HepG2 (cell line): ENCODE measurements around the gene PEX12. TPM values are rescaled to one million over a fixed set of nuclear protein-coding genes. Genes with fewer than 3 reads are reported as not detected.

Experiments
- ARNTL ChIP-seq: sonication (generic); formaldehyde crosslinking; IDR thresholded peaks from 2 replicates; pipeline ENCODE4 v1.4.0; 2020; ENCODE audit warnings: mild to moderate bottlenecking, missing genetic modification reagents
- BRD4 ChIP-seq: sonication (generic); formaldehyde crosslinking; IDR thresholded peaks from 2 replicates; pipeline ENCODE4 v1.4.0; 2020; ENCODE audit warnings: missing genetic modification reagents
- FOXK1 ChIP-seq: sonication (generic); formaldehyde crosslinking; IDR thresholded peaks from 2 replicates; pipeline ENCODE4 v1.4.0; 2020; ENCODE audit warnings: low read depth, missing genetic modification reagents, borderline replicate concordance
- JDP2 ChIP-seq: sonication (generic); formaldehyde crosslinking; IDR thresholded peaks from 2 replicates; pipeline ENCODE4 v1.8.1; 2022; ENCODE audit warnings: missing genetic modification reagents, borderline replicate concordance
- NR1H2 ChIP-seq: sonication (generic); formaldehyde crosslinking; IDR thresholded peaks from 2 replicates; pipeline ENCODE4 v1.8.1; 2022; ENCODE audit warnings: low read depth, missing genetic modification reagents, borderline replicate concordance
- ZNF549 ChIP-seq: sonication (generic); formaldehyde crosslinking; IDR thresholded peaks from 2 replicates; pipeline ENCODE4 v1.5.0; 2020; ENCODE audit warnings: missing genetic modification reagents
- ZNF563 ChIP-seq: sonication (generic); formaldehyde crosslinking; IDR thresholded peaks from 2 replicates; pipeline ENCODE4 v1.8.0; 2022; ENCODE audit warnings: mild to moderate bottlenecking, moderate library complexity, missing genetic modification reagents
- ZNF850 ChIP-seq: sonication (generic); formaldehyde crosslinking; conservative IDR thresholded peaks from 2 replicates; pipeline ENCODE4 v1.9.0; 2021; ENCODE audit warnings: mild to moderate bottlenecking, missing genetic modification reagents
- ZSCAN31 ChIP-seq: sonication (generic); formaldehyde crosslinking; IDR thresholded peaks from 2 replicates; pipeline ENCODE4 v1.5.0; 2020; ENCODE audit warnings: low read depth, mild to moderate bottlenecking, missing genetic modification reagents
- polyA plus RNA-seq, 8 experiments: library from polyadenylated mRNA; depleted of rRNA in 3 of 8; stranded (reverse) in 7 of 8; unstranded in 1 of 8; fragments of >200 nt; fragmentation: Illumina TruSeq in 4 of 8; extraction: Trizol in 4 of 8; gene quantifications; 2 replicates each; pipeline versions ENCODE4 v1.2.1 to v1.2.3, GENCODE V29; 2011 to 2016; ENCODE audit warnings: low read depth in 4 of 8, missing spikeins in 1 of 8, mixed read lengths in 1 of 8; ENCODE audit not compliant: insufficient read depth in 1 of 8
- total RNA-seq, 5 experiments: library from RNA; depleted of rRNA; stranded (reverse); fragments of >200 nt; fragmentation: Illumina TruSeq; extraction: Trizol; gene quantifications; 2 replicates each; pipeline ENCODE4 v1.2.3, GENCODE V29; 2016; ENCODE audit warnings: low read depth in 1 of 5
- TF ChIP-seq, protein P1 (sequence below): sonication (generic); formaldehyde crosslinking; IDR thresholded peaks from 2 replicates; pipeline ENCODE4 v1.4.0; 2020; ENCODE audit warnings: missing genetic modification reagents, borderline replicate concordance
- TF ChIP-seq, protein P2 (sequence below): sonication (generic); formaldehyde crosslinking; IDR thresholded peaks from 2 replicates; pipeline ENCODE4 v1.4.0; 2020; ENCODE audit warnings: missing genetic modification reagents
- TF ChIP-seq, protein P3 (sequence below): sonication (generic); IDR thresholded peaks from 2 replicates; pipeline ENCODE4 v1.6.1; 2016; ENCODE audit warnings: low read depth, borderline replicate concordance
- TF ChIP-seq, protein P4 (sequence below): sonication (generic); formaldehyde crosslinking; IDR thresholded peaks from 2 replicates; pipeline ENCODE4 v1.4.0; 2020; ENCODE audit warnings: missing genetic modification reagents
- TF ChIP-seq, protein P5 (sequence below): sonication (generic); formaldehyde crosslinking; IDR thresholded peaks from 2 replicates; pipeline ENCODE4 v1.5.0; 2020; ENCODE audit warnings: missing genetic modification reagents, mild to moderate bottlenecking, borderline replicate concordance

Gene PEX12
- total and polyA plus RNA-seq, 2 of the 13 experiments (the other 11 are each of a cell fraction or from before 2014, with no cell fraction given) = 5.1 to 11.9 TPM

DNA sequence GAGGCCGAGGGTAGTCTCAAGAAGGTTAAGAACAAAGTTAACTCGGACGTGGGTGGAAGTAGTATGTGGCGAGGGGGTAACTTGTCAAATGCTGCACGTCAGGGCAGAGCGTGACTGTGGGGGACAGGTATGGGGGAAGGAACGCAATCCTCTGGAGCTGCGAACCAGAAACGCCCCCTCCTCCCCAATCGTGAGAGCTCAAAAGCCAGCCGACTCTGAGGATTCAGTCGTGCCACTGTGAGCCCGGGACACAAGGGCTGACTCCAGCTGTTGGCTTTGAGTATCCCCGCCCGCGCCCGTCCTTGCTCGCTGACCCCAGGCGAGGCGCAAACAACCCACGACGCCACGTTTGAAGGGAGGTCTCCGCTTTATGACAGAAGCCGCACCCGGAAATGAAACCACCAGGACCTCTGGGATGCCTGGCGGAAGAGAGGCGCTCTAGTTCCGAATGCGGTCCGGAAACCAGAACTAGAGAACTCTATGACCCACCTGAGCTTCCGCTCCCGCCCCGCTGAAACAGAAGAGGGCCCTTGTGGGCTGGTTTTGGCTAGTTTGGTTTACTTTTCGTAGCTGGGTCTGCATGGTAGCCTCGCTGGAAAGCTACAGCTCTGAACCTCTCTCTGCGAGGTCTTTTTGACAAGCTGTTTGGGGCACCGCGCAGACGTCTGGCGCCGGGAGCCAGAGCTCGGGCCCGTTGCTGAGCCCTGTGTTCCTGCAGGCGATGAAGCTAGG, at the start of gene PEX12 (continued):
- TF ChIP-seq, protein P1, sequence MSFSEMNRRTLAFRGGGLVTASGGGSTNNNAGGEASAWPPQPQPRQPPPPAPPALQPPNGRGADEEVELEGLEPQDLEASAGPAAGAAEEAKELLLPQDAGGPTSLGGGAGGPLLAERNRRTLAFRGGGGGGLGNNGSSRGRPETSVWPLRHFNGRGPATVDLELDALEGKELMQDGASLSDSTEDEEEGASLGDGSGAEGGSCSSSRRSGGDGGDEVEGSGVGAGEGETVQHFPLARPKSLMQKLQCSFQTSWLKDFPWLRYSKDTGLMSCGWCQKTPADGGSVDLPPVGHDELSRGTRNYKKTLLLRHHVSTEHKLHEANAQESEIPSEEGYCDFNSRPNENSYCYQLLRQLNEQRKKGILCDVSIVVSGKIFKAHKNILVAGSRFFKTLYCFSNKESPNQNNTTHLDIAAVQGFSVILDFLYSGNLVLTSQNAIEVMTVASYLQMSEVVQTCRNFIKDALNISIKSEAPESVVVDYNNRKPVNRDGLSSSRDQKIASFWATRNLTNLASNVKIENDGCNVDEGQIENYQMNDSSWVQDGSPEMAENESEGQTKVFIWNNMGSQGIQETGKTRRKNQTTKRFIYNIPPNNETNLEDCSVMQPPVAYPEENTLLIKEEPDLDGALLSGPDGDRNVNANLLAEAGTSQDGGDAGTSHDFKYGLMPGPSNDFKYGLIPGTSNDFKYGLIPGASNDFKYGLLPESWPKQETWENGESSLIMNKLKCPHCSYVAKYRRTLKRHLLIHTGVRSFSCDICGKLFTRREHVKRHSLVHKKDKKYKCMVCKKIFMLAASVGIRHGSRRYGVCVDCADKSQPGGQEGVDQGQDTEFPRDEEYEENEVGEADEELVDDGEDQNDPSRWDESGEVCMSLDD = no peak
- TF ChIP-seq ZNF549 = no peak
- TF ChIP-seq, protein P2, sequence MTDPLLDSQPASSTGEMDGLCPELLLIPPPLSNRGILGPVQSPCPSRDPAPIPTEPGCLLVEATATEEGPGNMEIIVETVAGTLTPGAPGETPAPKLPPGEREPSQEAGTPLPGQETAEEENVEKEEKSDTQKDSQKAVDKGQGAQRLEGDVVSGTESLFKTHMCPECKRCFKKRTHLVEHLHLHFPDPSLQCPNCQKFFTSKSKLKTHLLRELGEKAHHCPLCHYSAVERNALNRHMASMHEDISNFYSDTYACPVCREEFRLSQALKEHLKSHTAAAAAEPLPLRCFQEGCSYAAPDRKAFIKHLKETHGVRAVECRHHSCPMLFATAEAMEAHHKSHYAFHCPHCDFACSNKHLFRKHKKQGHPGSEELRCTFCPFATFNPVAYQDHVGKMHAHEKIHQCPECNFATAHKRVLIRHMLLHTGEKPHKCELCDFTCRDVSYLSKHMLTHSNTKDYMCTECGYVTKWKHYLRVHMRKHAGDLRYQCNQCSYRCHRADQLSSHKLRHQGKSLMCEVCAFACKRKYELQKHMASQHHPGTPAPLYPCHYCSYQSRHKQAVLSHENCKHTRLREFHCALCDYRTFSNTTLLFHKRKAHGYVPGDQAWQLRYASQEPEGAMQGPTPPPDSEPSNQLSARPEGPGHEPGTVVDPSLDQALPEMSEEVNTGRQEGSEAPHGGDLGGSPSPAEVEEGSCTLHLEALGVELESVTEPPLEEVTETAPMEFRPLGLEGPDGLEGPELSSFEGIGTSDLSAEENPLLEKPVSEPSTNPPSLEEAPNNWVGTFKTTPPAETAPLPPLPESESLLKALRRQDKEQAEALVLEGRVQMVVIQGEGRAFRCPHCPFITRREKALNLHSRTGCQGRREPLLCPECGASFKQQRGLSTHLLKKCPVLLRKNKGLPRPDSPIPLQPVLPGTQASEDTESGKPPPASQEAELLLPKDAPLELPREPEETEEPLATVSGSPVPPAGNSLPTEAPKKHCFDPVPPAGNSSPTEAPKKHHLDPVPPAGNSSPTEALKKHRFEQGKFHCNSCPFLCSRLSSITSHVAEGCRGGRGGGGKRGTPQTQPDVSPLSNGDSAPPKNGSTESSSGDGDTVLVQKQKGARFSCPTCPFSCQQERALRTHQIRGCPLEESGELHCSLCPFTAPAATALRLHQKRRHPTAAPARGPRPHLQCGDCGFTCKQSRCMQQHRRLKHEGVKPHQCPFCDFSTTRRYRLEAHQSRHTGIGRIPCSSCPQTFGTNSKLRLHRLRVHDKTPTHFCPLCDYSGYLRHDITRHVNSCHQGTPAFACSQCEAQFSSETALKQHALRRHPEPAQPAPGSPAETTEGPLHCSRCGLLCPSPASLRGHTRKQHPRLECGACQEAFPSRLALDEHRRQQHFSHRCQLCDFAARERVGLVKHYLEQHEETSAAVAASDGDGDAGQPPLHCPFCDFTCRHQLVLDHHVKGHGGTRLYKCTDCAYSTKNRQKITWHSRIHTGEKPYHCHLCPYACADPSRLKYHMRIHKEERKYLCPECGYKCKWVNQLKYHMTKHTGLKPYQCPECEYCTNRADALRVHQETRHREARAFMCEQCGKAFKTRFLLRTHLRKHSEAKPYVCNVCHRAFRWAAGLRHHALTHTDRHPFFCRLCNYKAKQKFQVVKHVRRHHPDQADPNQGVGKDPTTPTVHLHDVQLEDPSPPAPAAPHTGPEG (CRISPR knock-in tag) = no peak
- TF ChIP-seq ZNF850 (CRISPR knock-in tag) = no peak
- peak; percentile 70; the same call in 1 of the 2 replicates for TF ChIP-seq FOXK1 (CRISPR knock-in tag)
- TF ChIP-seq ZNF563 = peak; percentile 66; the same call in 1 of the 2 replicates
- TF ChIP-seq ZSCAN31 (CRISPR knock-in tag) = no peak
- TF ChIP-seq, protein P3, sequence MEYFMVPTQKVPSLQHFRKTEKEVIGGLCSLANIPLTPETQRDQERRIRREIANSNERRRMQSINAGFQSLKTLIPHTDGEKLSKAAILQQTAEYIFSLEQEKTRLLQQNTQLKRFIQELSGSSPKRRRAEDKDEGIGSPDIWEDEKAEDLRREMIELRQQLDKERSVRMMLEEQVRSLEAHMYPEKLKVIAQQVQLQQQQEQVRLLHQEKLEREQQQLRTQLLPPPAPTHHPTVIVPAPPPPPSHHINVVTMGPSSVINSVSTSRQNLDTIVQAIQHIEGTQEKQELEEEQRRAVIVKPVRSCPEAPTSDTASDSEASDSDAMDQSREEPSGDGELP = peak; percentile 64; the same call in 1 of the 2 replicates
- peak; percentile 31; the same call in 1 of the 2 replicates for TF ChIP-seq ARNTL (CRISPR knock-in tag)
- TF ChIP-seq, protein P4, sequence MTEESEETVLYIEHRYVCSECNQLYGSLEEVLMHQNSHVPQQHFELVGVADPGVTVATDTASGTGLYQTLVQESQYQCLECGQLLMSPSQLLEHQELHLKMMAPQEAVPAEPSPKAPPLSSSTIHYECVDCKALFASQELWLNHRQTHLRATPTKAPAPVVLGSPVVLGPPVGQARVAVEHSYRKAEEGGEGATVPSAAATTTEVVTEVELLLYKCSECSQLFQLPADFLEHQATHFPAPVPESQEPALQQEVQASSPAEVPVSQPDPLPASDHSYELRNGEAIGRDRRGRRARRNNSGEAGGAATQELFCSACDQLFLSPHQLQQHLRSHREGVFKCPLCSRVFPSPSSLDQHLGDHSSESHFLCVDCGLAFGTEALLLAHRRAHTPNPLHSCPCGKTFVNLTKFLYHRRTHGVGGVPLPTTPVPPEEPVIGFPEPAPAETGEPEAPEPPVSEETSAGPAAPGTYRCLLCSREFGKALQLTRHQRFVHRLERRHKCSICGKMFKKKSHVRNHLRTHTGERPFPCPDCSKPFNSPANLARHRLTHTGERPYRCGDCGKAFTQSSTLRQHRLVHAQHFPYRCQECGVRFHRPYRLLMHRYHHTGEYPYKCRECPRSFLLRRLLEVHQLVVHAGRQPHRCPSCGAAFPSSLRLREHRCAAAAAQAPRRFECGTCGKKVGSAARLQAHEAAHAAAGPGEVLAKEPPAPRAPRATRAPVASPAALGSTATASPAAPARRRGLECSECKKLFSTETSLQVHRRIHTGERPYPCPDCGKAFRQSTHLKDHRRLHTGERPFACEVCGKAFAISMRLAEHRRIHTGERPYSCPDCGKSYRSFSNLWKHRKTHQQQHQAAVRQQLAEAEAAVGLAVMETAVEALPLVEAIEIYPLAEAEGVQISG = peak; percentile 100
- TF ChIP-seq NR1H2 (CRISPR knock-in tag) = no peak
- TF ChIP-seq JDP2 (CRISPR knock-in tag) = no peak; the same call in 1 of the 2 replicates
- peak; percentile 56; the same call in 1 of the 2 replicates for TF ChIP-seq BRD4 (CRISPR knock-in tag)
- TF ChIP-seq, protein P5, sequence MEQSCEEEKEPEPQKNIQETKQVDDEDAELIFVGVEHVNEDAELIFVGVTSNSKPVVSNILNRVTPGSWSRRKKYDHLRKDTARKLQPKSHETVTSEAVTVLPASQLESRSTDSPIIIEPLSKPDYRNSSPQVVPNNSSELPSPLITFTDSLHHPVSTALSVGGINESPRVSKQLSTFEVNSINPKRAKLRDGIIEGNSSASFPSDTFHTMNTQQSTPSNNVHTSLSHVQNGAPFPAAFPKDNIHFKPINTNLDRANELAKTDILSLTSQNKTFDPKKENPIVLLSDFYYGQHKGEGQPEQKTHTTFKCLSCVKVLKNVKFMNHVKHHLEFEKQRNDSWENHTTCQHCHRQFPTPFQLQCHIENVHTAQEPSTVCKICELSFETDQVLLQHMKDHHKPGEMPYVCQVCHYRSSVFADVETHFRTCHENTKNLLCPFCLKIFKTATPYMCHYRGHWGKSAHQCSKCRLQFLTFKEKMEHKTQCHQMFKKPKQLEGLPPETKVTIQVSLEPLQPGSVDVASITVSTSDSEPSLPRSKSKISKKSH (CRISPR knock-in tag) = no peak; the same call in 1 of the 2 replicates
